Tibial nerve (tissue), 4 donors: Measurements from ENCODE around the gene CLEC11A. TPM values are rescaled to one million over a fixed set of nuclear protein-coding genes. Genes with fewer than 3 reads are reported as not detected.

Experiments used
- DNase-seq, 2 donors: peaks; one replicate each; pipeline ENCODE4 v3.0.0-alpha.2; 2019; ENCODE audit warnings: low spot score in 2 of 2
- H3K27ac ChIP-seq, 4 donors: fragments of 200-600 bp; sonication (generic) in 3 of 4; one replicate each; pipeline ENCODE4 v1.5.1; 2017 to 2019; ENCODE audit warnings: mild to moderate bottlenecking in 1 of 4
- H3K27me3 ChIP-seq, 2 donors: fragments of 200-600 bp; sonication (generic) in 1 of 2; one replicate each; pipeline versions ENCODE4 v1.5.1 to v1.6.0; 2017 to 2019
- H3K36me3 ChIP-seq, 3 donors: fragments of 200-600 bp; sonication (generic); one replicate each; pipeline ENCODE4 v1.5.1; 2018 to 2019
- H3K4me1 ChIP-seq, 4 donors: fragments of 200-600 bp; sonication (generic) in 3 of 4; one replicate each; pipeline ENCODE4 v1.5.1; 2017 to 2019
- H3K4me3 ChIP-seq, 4 donors: fragments of 200-600 bp; sonication (generic) in 3 of 4; one replicate each; pipeline ENCODE4 v1.5.1; 2017 to 2019; ENCODE audit warnings: mild to moderate bottlenecking in 1 of 4, moderate library complexity in 1 of 4
- H3K9me3 ChIP-seq, 4 donors: fragments of 200-600 bp; sonication (generic) in 3 of 4; one replicate each; pipeline ENCODE4 v1.5.1; 2017 to 2019
- CTCF ChIP-seq, 5 experiments: fragments of 200-600 bp in 3 of 5; fragments of 450-650 bp in 2 of 5; sonication (generic) in 3 of 5; IDR thresholded peaks; one replicate each; pipeline ENCODE4 v1.5.1; 2016 to 2019; ENCODE audit warnings: antibody characterized with exemption in 5 of 5, mild to moderate bottlenecking in 3 of 5, moderate library complexity in 2 of 5
- EP300 ChIP-seq, 2 donors: sonication (generic); formaldehyde crosslinking; IDR thresholded peaks; one replicate each; pipeline ENCODE4 v1.6.1; 2017; ENCODE audit warnings: antibody characterized with exemption in 2 of 2, mild to moderate bottlenecking in 1 of 2
- POLR2A ChIP-seq, 2 donors: fragments of 450-650 bp; IDR thresholded peaks; one replicate each; pipeline ENCODE4 v1.6.1; 2017; ENCODE audit warnings: antibody characterized with exemption in 2 of 2, mild to moderate bottlenecking in 2 of 2, moderate library complexity in 2 of 2
- WGBS, 2 donors: methylation state at CpG; one replicate each; pipeline ENCODE4 v1.1.5; 2018; 5-methylcytosine and 5-hydroxymethylcytosine counted together
- total RNA-seq, 4 donors: library from RNA; depleted of rRNA; stranded (reverse); fragments of >200 nt; gene quantifications; one replicate each; pipeline ENCODE4 v1.1.0, GENCODE V29; 2016

The CLEC11A gene
- total RNA-seq, 4 donors from 2014 or later = 13.3 to 53.1 (median 25.9) TPM

DNA sequence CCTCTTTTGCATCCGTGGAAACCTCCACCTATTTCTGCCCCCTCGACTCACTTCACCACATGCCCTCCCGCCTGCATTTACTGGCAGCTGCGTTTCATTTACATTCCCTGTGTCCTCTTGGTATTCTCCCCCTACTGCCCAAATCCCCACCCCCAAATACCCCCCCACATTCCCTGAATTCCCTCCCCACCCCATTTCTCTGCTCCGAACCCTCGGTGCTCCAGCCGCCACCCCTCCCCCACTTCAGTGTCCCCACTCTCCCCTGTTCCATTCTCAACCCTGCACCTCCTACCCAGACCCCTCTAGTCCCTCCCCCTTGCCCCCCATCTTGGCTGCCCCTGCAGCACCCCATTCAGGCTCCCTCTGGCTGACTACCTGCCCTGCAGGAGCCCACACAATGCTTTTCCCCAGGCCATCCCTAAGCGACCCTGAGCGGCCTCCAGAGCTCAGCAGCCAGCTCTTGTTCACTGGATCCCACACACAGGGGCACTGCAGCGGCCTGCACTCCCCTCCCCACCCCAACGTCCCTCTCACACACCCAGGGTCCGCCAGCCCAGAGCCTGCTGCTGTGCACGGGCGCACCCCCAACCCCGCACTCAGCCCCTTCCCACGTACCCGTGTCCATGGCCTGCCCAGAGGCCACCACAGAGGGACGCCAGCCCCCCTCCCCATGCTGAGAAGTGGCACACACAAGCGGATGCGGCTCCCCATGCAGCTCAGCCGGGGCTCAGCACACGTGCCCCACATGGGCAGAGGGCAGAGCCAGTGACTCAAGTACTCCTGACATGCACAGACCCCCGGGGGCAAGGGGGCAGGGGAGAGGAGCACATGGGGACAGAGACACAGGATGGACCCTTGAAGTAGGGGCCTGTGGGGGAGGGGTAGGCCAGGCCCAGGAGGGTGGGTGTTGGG, 29.8 kb upstream of the CLEC11A start:
- H3K4me3 ChIP-seq = no peak overlapping the region
- WGBS, 2 donors = 8% methylated on average over 15 to 22 of the region's 23 CpGs
- no peak for DNase-seq
- no peaks in the 10 kb centered on the region for H3K9me3 ChIP-seq
- no peak overlapping the region for H3K27ac ChIP-seq
- H3K27me3 ChIP-seq = peaks cover 2 to 61% of the 10 kb centered on the region in 2 donors
- H3K4me1 ChIP-seq = peaks cover 0 to 4% (median 0%) of the 10 kb centered on the region in 4 donors
- no peaks in the 10 kb centered on the region for H3K36me3 ChIP-seq
- no peak for TF ChIP-seq EP300 (IDR thresholded peaks at IDR 0.05)
- TF ChIP-seq POLR2A (IDR thresholded peaks at IDR 0.05) = no peak
- no peak for TF ChIP-seq CTCF (IDR thresholded peaks at IDR 0.05)

- H3K36me3 ChIP-seq = no peaks in the 10 kb centered on the region
- H3K27ac ChIP-seq = no peak overlapping the region
- no peak for TF ChIP-seq EP300 (IDR thresholded peaks at IDR 0.05)
- no peak for TF ChIP-seq CTCF (IDR thresholded peaks at IDR 0.05)
- TF ChIP-seq POLR2A (IDR thresholded peaks at IDR 0.05) = no peak
- peaks cover 0 to 4% (median 0%) of the 10 kb centered on the region in 4 donors for H3K4me1 ChIP-seq
- no peak overlapping the region for H3K4me3 ChIP-seq
- WGBS, 2 donors = 1 to 2% methylated on average over 12 to 21 of the region's 51 CpGs
- H3K9me3 ChIP-seq = no peaks in the 10 kb centered on the region
- DNase-seq = no peak
- peaks cover 2 to 57% of the 10 kb centered on the region in 2 donors for H3K27me3 ChIP-seq
These were observed 28.4 kb upstream of the CLEC11A start for GRCh38 chr19:50694815-50695145.

- H3K27ac ChIP-seq = no peak overlapping the region
- H3K4me1 ChIP-seq = peaks cover 0 to 4% (median 0%) of the 10 kb centered on the region in 4 donors
- no peak for DNase-seq
- no peaks in the 10 kb centered on the region for H3K9me3 ChIP-seq
- no peak for TF ChIP-seq POLR2A (IDR thresholded peaks at IDR 0.05)
- no peak for TF ChIP-seq EP300 (IDR thresholded peaks at IDR 0.05)
- TF ChIP-seq CTCF (IDR thresholded peaks at IDR 0.05) = no peak
- no peak overlapping the region for H3K4me3 ChIP-seq
- peaks cover 2 to 57% of the 10 kb centered on the region in 2 donors for H3K27me3 ChIP-seq
- WGBS, 2 donors = 1 to 2% methylated on average over 24 to 33 of the region's 81 CpGs
- H3K36me3 ChIP-seq = no peaks in the 10 kb centered on the region
These were observed 27.7 kb upstream of the CLEC11A start for GRCh38 chr19:50695251-50696093.

DNA sequence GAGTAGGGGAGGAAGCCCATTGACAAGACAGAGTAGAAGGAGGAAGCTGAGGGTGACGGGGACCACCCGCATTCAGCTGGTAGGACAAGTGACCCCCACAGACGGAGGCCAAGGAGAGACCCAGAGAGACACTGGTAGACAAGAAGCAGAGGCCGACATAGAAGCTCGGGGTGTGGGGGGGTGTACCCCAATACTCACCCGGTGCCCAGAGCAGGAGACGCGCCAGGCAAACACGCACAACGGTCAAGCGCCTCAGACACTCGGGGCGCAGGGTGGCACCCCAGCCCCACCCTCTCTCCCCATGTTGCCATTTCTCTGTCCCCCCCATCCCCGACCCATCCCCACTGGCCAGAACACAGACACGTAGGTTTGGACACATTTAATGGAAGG, 27.1 kb upstream of the CLEC11A start:
- Histone ChIP-seq H3K36me3 (no peaks in the 10 kb centered on the region), H3K4me3 (no peak overlapping the region), H3K4me1 (peaks cover 0 to 4% (median 0%) of the 10 kb centered on the region in 4 donors), H3K27me3 (peaks cover 2 to 59% of the 10 kb centered on the region in 2 donors), H3K27ac (no peak overlapping the region), H3K9me3 (no peaks in the 10 kb centered on the region)
- WGBS, 2 donors = 45 to 51% methylated on average over 10 to 15 of the region's 15 CpGs
- TF ChIP-seq CTCF (IDR thresholded peaks at IDR 0.05) (no peak), POLR2A (IDR thresholded peaks at IDR 0.05) (no peak), EP300 (IDR thresholded peaks at IDR 0.05) (no peak)
- no peak for DNase-seq
